ENCODE data around the gene SSU72.
"Not testable (repeated sequence)": the region's sequence is repeated elsewhere in the genome, so short reads cannot be mapped to it uniquely, and the experiment has no call there.

SSU72 gene

DNA sequence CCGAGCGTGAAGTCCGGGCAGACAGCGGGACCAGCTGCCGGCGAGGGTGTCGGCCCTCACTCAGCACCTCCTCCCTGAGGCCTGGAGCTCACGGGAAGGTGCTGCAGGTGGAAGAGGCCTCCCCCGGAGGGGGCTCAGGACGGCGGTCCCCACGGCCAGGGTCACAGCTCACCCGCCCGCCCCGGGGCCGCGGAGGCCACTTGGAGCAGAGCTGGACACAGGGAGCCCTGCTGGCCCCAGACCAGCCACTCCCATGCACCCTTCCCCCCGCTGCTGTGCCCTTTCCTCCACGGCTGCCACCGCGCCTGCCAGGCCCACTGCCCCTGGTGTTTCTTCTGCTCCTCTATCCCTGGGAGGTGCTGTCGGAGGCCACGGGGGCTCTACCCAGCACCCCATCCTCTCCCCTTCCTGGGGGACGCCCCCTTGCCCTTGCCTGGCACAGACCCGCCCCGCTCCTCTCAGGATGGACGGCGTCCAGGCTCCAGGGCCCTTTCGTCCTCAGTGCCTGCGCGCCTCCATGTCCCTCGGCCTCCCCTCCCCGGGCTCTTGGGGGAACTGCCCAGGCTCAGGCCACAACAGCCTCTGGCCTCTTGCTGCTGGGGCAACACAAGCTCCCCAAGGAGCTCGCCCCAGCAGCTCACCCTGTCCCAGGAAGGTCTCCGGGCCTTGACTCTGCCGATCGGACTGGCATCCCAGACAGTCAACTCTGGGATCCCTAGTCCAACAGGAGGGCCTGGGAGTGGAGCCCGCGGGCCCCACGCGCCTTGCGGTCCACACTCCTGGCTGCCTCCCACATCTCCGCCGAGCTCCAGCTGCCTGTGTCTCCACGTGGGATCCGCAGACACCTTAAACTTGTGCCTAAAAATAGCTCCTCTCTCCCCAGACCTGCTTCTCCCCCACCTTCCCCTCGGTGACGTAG lies 38.4 kb downstream of the SSU72 start:
- in situ Hi-C loops (cut with MboI; ENCODE audit: low sequenced_read_pairs, unreplicated experiment), result no loop called here
- no peak for DNase-seq (ENCODE audit: low spot score)
- TF ChIP-seq CTCF (IDR thresholded peaks at IDR 0.05; ENCODE audit: borderline replicate concordance, control extremely low read depth, extremely low read depth, insufficient read depth, missing control alignments), result no peak

DNA sequence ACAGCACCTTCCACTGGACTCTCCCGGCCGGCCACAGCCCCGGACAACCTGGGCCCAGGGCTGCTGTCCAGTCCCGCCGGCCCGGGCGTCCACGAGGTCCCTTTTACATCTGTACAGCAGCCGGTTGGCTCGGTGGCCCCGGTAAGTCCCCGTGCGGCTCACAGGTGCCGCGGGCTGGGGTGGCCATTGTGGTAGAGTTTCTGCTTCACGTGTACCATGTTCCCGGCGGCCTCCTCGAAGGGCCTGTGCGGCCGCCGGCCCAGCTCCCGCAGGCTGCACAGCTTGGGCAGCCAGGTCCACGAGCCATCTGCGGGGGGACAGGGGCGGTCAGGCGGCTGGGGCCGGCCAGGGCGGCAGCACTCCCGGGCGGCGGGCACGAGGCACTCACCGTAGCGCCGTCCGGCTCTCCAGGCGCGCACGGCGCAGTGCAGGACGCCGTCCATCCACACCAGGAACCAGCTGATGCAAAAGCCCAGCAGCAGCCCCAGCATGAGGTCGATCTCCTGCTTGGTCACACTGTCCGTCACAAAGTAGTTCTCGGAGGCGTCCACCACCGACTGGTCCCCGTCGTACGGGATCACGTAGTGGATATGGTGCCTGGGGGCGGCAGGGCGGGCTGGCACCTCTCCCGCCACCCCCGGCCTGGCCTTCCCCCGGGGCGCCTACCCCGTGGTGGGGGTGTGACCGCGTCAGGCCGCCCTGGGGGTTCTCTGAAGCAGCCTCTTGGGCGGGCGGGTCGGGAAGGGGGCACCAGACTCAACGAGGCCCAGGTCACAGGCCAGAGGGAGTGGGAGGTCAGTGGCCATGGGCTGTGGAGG lies 39.3 kb downstream of the SSU72 start:
- in situ Hi-C loops (cut with MboI; ENCODE audit: low sequenced_read_pairs, unreplicated experiment), result no loop called here
- no peak for DNase-seq (ENCODE audit: low spot score)
- no peak for TF ChIP-seq CTCF (IDR thresholded peaks at IDR 0.05; ENCODE audit: borderline replicate concordance, control extremely low read depth, extremely low read depth, insufficient read depth, missing control alignments)

DNA sequence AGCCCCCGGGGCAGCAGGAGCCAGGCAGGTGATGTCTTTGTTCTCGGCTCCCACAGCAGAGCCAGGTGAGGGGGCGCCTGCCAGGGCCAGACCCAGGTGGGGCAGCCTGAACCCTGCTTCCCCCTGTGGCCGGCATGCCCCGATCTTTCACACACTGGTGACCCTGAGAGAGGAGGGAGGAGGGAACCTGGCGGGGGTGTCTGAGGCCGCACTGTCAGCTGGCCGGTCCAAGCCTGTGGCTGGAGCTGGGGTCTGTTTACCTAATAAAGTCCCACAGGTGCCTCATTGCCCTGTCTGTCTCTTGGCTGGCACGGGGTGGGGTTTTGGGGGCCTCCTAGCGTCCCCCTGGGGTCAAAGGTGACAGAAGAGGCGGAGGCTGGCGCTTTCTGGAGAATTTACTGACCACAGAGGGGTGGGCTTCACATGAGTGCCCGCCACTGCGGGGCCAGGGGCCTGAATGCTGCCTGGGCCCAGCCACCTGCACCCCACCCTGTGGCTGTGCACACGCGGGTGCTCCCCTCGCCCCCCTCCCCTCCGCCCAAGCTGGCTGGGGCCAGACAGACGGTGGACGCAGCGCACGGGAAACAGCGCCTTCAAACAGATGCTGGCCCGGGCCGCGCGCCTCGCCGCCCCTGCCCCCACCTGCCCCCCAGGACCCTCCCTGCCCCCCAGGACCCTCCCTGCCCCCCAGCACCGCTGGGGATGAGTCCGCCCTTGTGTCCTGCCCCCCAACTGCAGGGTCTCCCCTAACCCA lies 40.1 kb downstream of the SSU72 start:
- in situ Hi-C loops (cut with MboI; ENCODE audit: low sequenced_read_pairs, unreplicated experiment), result no loop called here
- no peak for DNase-seq (ENCODE audit: low spot score)

DNA sequence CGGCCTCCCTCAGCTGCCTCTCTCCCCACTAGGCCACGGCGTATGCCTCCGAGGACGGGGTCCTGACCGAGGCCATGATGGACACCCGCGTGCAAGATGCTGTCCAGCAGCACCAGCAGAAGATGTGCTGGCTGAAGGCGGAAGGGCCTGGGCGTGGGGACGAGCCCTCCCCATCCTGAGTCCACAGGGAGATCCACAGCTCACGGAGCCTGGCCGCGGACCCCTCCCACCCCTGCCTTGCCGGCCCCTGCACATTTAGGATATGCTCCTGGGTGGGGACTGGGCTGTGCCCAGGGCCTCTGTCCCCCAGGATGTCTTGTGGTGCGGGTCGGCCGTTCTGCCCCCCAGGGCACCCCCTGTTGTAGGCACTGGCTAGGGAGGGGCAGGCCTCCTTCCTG lies 40.8 kb downstream of the SSU72 start:
- DNase-seq (ENCODE audit: low spot score); in situ Hi-C loops (cut with MboI; ENCODE audit: low sequenced_read_pairs, unreplicated experiment): not testable (repeated sequence)

More for the DNA sequence above, 40.1 kb downstream of the SSU72 start:
- TF ChIP-seq CTCF (IDR thresholded peaks at IDR 0.05; ENCODE audit: borderline replicate concordance, control extremely low read depth, extremely low read depth, insufficient read depth, missing control alignments), result no peak

DNA sequence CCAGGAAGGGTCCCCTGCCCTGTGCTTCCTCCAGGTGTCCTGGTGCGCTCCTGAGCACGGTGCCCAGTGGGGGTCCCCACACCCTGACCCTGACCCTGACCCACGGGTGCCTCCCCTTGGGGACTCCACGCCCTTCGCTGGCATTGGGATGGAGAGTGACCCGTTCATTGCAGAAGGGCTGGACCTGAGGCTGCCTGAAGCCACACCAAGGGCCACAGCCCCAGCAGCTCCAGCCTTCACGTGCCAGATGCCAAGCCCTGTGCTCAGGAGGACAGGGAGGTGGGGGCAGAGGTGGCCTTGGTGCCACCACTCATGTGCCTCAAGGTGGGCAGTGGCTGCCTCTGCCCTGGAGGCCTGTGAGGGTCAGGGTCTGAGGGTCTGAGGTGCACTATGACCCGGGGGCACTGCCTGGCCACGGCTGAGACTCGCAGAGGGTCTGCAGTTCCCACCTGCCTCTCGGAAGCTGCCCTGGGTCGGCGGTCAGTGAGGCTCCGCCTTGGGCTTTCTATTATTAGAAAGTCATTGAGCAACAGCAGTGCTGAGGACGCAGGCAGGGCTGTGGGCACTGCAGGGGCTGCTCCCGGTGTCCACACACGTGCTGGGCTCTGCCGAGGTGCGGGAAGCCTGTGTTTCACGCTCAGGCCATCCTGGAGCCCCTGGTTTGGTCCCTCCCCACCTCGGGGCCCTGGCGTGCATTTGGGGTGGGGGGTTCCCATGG lies 41.3 kb downstream of the SSU72 start:
- DNase-seq (ENCODE audit: low spot score); in situ Hi-C loops (cut with MboI; ENCODE audit: low sequenced_read_pairs, unreplicated experiment): not testable (repeated sequence)

GRCh38 chr1:1531947-1532346 lies 42.7 kb downstream of the SSU72 start:
- DNase-seq (ENCODE audit: low spot score), result no peak
- in situ Hi-C loops (cut with MboI; ENCODE audit: low sequenced_read_pairs, unreplicated experiment), result no loop called here
- no peak for TF ChIP-seq CTCF (IDR thresholded peaks at IDR 0.05; ENCODE audit: borderline replicate concordance, control extremely low read depth, extremely low read depth, insufficient read depth, missing control alignments)

DNA sequence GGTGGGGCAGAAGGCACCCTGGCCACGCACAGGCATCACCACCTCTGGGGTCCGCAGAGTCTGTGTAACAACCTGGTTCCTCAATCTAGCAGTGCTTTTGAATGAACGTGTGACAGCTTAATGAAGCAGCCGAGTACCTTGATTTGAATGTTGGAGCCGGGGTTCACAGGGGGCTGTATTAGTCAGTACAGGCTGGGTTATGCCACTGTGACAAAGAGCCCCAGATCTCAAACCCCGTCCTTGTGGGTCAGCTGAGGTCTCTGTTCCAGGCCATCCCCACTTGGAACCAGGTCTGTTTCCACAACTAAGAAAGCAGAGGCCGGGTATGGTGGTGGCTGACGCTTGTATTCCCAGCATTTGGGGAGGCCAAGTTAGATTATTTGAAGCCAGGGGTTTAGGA lies 44.7 kb downstream of the SSU72 start:
- TF ChIP-seq CTCF (IDR thresholded peaks at IDR 0.05; ENCODE audit: borderline replicate concordance, control extremely low read depth, extremely low read depth, insufficient read depth, missing control alignments), result no peak
- in situ Hi-C loops (cut with MboI; ENCODE audit: low sequenced_read_pairs, unreplicated experiment), result no loop called here
- no peak for DNase-seq (ENCODE audit: low spot score)
